ENCODE measurements around the gene CARD10.

Gene CARD10

DNA sequence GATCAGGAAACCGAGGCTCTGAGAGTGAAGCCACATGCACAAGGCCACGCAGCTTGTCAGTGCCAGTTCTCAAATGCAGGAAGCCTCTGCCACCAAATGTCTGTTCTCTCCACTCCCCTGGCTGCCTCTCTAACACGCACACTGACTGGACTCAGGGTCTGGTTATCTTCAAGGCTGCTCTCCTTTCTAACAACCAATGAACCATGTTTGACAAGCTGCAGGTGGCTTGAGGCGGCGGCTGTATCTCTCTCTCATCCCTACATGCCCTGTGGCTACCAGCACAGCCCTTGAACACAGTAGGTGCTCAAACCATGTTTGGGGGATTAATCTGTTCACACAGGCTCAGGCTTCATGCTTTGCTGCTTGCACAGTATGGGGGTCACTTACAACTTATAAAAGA is 56.8 kb downstream of the CARD10 start:
- no peak for FAIRE-seq

DNA sequence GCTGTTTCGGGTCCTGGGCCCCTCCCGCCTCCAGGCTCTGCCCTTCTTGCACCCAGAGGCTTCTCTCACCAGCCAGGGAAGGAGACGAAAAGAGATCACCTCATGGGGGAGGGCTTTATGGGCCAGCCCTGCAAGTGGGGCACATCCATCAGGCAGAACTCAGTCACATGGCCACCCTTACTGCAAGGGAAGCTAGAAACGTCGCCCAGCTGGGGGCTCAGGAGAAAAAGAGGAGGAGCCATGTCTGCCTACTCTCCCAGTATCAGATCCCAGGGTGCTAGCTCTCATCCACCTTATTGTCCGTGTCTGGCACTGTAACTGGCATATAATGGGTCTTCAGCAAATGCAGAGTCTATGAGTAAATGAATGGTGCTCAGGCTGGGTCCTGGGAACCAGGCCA is 57.3 kb downstream of the CARD10 start:
- FAIRE-seq = no peak

DNA sequence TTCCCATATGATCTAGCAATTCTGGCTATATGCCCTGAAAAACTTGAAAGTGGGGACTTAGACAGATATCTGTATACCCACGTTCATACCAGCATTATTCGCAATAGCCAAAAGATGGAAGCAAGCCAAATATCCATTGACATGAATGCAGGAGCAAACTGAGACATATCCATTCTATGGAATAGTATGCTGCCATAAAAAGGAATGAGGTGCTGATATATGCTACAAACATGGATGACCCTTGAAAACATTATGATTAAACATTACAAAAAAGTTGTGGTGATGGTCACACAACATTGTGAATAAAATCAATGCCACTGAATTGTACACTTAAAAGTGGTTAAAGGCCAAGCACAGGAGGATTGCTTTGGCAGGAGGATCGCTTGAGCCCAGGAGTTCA is 58.5 kb downstream of the CARD10 start:
- FAIRE-seq = no peak

DNA sequence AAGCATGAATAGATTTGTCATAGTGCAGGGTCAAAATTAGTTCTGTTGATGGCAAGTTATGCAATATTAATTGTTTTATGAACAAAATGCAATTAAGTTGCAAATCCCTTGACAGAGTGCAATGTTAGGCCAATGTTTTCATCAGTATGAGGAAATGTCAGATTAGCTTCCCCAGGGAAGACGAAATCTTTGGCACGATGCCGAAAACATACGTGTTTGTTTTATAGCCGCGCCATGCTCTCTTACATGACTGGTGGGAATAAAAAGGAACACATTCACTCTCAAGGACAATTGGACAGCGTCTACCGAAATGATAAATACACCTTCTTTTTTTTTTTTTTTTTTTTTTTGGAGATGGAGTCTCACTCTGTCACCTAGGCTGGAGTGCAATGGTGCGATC is 60.0 kb downstream of the CARD10 start:
- no peak for FAIRE-seq

DNA sequence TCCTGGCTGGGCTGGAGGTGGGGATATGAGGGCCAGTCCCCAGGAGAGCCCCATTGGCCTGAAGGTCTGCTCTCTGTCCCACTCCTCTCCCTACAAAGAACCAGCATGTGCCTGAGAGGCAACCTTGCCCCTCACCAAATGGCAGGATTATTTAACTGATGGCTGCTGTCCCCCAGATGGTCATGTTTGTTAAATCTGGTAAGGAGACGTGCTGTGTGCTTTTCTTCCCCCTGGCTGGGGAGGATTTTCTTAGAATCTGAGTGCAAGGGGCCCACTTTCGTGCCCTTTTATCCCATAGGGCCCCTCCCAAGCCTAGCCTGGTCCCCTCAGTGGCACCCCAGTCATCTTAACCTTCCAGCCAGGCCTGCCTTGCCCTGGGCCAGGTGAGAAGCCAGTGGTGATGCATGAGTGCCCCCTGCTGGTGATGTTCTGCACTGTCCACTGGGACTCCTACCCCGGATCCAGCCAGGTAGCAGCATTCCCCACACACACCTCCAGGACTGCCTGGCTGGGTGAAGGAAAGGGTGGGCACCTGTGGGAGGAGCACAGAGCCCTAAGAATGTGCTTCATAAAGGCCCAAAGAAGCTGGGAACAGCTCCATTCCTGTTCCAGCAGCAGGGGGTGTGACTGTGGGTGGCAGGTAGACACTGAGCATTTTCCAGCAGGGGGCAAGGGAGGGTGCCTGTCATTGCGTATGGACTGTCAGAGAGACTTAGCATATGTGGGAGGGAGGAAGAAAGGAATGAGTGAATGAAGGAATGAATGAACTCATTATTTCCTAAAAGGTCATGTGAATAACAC is 61.9 kb downstream of the CARD10 start:
- no peak for FAIRE-seq

DNA sequence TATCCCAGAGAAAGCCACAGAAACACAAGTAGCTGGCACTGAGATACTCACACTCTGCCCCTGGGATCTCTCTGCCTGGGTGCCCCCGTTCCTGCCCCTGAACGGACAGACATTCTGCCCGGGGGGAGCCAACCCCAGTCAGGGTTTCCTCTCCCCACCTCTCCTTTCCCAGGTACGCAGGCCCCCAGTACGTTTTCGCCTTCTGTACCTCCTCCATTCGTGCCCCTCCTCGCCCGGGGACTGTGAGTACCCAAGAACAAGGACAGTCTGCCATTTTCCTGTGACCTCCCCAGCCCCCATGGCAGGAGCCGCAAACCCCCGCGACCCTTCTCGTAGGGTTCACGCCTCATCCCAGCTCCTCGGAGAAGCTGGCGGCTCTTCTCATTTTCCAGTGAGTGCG is 62.9 kb downstream of the CARD10 start:
- FAIRE-seq = no peak

DNA sequence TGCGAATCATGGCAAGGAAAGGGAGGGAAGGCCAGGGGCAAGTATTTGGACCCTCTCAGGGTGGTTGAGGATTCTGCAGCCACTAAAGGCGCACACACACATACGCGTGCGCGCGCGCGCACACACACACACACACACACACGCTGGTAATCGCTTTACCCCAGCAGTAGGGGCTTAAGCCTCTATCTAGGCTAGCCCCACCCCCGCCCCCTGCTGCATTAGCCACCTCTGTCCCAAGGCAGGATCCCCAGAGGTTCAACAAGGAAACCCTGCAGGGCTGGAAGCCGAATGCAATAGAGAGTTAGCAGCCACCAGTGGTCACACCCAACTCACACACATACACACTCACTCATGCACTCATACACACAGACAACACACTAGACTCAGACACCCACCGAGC is 63.3 kb downstream of the CARD10 start:
- FAIRE-seq = no peak

DNA sequence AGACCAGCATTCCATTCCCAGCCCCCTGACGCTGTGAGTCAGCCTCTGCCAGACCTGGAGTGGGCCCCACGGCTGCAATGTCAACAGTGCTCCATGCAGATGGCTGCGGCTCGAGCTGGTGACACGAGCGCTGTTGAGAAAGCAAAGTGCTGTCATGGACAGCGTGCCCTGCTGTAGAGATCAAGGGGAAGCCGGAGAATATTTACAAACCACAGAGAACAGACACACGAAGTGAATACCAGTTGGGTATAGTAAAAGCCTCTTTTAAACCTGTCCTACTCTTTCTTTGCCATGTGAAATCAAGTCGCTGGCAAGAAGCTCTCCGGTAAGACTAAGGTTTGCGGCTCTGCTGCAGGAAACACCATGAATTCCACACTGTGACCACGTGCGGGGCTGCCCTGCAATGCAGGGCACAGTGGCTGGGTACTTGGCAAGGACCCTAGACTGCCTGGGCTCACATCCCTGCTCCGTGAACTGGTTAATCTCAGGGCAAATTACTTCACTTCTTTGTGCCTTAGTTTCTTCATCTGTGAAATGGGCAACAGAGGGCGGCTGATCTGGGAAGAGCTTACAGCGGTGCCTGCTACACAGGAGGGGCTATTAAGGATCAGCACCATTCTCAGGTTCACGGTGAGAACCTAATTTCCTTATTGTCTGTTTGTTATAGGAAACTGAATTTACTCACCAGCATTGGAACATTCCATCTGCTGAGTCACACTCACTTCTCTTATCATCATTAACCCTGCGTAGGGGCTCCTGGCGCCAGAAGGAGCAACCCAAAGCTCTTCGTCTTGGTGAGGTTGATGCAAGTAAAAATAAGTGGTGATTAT is 64.1 kb downstream of the CARD10 start:
- no peak for FAIRE-seq

DNA sequence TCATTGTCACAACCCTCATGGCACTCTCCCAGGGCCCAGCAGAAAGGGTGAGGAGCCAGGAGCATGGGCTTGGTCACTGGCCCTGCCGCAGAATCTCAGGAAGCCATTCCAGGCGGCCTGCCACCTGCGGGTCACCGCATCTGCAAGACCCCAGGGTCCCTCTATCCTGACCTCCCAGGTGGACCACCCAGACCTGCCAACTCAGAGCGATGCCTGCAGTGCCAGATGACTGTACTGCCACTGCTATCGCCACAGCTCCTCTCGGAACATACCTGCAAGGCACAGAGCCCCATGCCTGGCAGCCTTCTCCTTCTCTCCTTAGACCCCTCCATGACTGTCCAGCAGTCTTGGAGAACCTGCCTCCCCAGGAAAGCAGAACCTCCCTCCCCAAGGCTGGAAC is 65.5 kb downstream of the CARD10 start:
- FAIRE-seq = no peak

DNA sequence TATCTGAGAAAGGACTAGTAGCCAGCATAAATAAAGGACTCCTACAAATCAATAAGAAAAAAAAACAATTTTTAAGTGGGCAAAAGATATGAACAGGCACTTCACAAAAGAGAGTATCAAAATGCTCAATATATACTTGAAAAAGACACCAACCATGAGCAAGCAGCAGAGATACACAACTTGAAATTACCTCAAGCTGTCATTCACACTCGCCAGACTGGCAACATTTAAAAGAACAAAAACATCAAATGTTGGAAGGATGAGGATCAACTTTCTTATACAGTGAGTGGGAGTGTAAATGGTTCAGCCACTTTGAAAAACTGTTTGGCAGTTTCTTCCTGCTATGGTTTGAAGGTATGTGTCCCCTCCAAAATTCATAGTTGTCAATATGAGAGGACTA is 68.0 kb downstream of the CARD10 start:
- FAIRE-seq = no peak

DNA sequence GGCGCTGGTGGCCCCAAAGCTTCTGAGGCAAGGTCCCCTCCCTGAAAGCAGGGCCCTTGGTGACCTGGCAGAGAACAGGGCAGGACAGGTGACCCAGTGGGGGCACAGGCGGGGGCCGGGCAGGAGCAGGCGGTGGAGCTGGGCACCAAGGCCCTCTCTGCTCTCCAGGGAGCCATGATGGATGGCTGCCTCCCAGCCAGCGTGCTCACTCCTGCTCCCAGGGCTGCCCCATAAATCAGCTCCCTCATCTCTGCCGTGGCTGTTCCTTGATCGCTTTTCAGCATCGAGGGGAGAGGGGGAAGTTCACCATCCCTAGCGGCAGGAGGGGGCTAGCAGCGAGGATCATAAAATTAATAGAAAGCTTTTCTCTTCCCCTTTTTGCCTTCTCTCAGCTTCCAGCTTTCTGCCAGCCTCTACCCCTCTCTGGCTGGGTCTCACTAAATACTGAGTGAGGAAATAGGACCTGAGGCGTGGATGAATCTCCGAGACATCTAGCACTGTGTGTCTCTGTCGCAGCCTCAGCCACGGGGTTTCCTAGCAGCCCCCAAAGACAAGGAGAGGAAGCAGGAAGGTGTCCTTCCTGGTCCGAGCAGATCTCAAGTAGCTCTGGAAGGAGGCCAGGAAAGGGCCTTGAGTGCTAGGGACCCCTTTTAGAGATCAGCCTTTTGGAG is 69.7 kb downstream of the CARD10 start:
- no peak for FAIRE-seq

DNA sequence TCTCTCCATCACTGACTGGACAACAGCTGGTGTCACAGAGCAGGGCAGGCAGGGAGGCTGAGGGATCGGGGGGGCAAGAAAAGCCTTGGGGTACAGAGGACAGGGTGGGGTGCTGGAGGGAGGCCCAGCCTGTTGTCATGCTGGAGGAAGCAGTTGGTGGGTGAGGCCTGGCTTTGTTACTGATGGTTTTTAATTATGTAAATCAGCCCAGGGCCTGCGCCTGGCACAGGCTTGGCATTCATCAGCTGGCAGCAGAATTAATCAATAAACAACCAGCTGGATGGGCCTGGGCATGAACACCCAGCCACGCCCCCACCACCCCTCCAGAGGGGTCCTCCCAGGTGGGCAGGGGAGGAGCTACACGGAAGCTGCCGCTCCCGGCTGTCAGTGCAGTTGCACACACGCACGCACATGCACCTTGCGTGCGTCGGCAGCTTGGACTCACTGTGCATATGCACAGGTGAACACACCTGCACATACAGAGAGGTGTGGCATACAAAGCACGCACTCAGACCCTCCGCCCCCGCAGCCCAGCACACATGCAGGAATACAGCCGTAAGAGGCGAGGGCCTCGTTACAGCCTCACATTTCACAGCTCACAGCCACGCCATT is 70.6 kb downstream of the CARD10 start:
- no peak for FAIRE-seq

DNA sequence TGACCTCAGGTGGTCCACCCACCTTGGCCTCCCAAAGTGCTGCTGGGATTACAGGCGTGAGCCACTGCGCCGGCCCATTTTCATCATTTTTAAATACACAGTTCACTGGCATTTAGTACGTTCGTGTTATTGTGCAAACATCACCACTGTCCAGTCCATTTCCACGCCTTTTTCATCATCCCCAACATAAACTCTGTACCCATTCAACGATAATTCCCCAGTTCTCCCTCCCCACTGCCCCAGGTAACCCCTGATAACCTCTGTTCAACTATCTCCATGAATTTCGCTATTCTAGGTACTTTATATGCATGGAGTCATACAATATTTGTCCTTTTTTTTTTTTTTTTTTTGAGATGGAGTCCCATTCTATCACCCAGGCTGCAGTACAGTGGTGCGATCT is 73.7 kb downstream of the CARD10 start:
- no peak for FAIRE-seq

DNA sequence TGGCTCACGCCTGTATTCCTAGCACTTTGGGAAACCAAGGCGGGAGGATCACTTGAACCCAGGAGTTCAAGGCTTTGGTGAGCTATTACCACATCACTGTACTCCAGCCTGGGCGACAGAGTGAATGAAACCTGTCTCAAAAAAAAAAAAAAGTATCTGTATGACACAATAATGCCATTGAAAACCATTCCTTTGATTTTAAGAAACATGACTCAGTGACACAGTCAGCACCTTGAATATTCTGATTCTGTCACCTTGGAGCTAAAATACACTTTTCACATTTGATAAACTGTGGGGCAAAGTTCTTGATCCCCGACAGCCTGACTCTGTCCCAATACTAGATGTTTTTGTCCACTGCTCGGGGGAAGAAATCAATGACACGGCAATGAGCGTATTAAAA is 75.2 kb downstream of the CARD10 start:
- no peak for FAIRE-seq

DNA sequence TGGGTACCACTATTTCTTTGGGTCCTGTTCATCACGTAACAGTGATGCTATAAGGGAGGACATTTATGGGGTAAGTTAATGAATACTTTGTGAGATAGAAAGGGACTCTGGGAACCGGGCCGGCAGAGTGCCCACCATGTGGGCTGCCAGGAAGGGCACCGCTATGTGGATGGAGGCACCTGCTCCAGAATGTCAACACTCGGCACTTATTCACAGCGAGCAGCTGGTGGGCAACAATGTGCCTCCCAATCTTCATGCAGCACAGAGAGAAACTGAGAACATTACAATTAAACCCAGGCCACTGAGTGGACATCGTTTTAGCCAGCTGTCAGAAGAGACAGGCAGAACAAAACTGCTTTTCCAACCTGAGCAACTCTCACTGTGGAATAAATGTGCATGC is 76.1 kb downstream of the CARD10 start:
- no peak for FAIRE-seq

DNA sequence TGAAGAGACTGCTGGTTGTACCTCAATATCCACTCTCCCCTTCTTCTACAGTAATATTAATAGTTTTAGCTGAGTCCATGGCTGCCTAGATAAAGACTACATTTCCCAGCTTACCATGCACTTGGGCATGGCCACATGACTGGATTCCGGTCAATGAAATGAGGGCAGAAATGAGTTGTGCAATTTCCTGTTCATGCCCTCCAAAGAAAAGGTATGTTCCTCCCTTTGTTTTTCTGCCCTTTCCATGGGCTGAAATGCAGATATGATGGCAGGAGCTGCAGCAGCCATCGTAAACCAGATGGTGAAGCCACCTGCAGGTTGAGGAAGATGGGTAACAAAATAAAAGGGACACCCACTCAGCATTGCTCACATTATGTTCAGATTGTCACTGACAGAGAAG is 76.7 kb downstream of the CARD10 start:
- no peak for FAIRE-seq

DNA sequence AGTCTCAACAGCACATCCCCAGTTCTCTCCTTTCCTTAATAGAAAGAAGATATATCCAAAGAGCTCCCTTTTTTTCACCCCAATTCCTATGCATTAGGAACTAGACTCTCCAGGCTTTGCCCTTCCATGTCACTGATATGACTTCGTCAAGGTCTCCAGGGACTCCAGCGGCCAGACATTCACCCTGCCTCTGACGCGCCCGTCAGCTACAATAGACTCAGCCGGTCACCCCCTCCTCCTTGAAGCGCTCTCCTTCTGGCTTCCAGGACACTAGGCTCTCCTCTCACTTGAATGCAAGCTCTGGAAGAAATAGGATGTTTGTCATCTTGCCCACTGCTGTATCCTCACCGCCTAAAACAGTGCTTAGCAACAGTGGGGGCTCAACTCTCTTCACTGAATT is 77.1 kb downstream of the CARD10 start:
- FAIRE-seq = no peak

DNA sequence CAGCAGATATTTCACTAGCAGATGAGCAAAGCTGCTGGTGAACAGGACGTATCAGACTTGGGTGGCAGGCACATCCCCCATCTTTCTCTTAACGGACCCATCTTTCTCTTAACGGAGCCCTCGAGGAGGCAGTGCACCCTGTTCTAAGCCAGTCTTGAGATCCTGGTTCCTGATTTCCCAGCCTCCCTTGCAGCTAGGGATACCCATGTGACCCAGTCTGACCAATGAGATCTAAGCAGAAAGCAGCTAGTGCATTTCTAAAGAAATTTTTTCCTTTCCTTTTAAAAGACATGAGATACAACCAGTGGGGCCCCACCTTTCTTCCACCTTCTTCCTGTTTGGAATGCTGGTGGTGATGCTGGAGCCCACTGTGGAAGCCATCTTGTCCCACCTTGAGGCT is 78.3 kb downstream of the CARD10 start:
- FAIRE-seq = no peak

All from colon (tissue), 2 donors.